NCI-H1417 treated with DMSO at 0.1 percent for 48 hours (cell line): ENCODE data around the gene DIP2C.
"Not testable (repeated sequence)": the region's sequence is repeated elsewhere in the genome, so short reads cannot be mapped to it uniquely, and the experiment has no call there.

Source experiments
- DNase-seq: peaks from one replicate; lab custom pipeline; 2025; lab: John Stamatoyannopoulos, UW

Gene DIP2C

GRCh38 chr10:534047-534566 lies 155.4 kb downstream of the DIP2C start:
- DNase-seq: no peak

GRCh38 chr10:533611-534010 lies 155.9 kb downstream of the DIP2C start:
- DNase-seq: no peak

- no peak for DNase-seq
Observed at GRCh38 chr10:533186-533585, 156.3 kb downstream of the DIP2C start.

GRCh38 chr10:532331-532730 lies 157.1 kb downstream of the DIP2C start:
- DNase-seq: not testable (repeated sequence)

- no peak for DNase-seq
Observed at GRCh38 chr10:531541-531940, 157.9 kb downstream of the DIP2C start.

- no peak for DNase-seq
Observed at GRCh38 chr10:530717-531116, 158.8 kb downstream of the DIP2C start.

GRCh38 chr10:529468-530230 lies 159.8 kb downstream of the DIP2C start:
- DNase-seq: no peak

GRCh38 chr10:528173-529165 lies 161.0 kb downstream of the DIP2C start:
- no peak for DNase-seq

- no peak for DNase-seq
Observed at GRCh38 chr10:527416-527815, 162.1 kb downstream of the DIP2C start.

GRCh38 chr10:526651-527312 lies 162.7 kb downstream of the DIP2C start:
- no peak for DNase-seq

GRCh38 chr10:525565-526315 lies 163.7 kb downstream of the DIP2C start:
- DNase-seq: no peak

GRCh38 chr10:523925-524324 lies 165.5 kb downstream of the DIP2C start:
- no peak for DNase-seq

GRCh38 chr10:522350-522749 lies 167.1 kb downstream of the DIP2C start:
- DNase-seq: no peak

- DNase-seq: no peak
Observed at GRCh38 chr10:521261-522250, 167.9 kb downstream of the DIP2C start.

- no peak for DNase-seq
Observed at GRCh38 chr10:520402-520787, 169.1 kb downstream of the DIP2C start.

- DNase-seq: no peak
Observed at GRCh38 chr10:519716-520401, 169.6 kb downstream of the DIP2C start.

GRCh38 chr10:519055-519715 lies 170.3 kb downstream of the DIP2C start:
- DNase-seq: no peak

GRCh38 chr10:517872-518475 lies 171.5 kb downstream of the DIP2C start:
- no peak for DNase-seq
